Naive thymus-derived CD8-positive, alpha-beta T cell (primary cell): ENCODE measurements around the gene LCNL1. TPM values are rescaled to one million over a fixed set of nuclear protein-coding genes. Genes with fewer than 3 reads are reported as not detected.
A peak's percentile ranks its signal among the peaks of the same experiment; 100 is the strongest.

Experiments used
- ATAC-seq, 2 donors: fragments of 150-1000 bp; cut with Tn5 transposase in 1 of 2; sonication (Bioruptor Pico), chemical (Tn5 transposase) in 1 of 2; 1 replicate in 1 of 2; 2 replicates in 1 of 2; pipeline ENCODE4 v1.10.0; 2021; ENCODE audit warnings: mild to moderate bottlenecking in 2 of 2, moderate library complexity in 2 of 2
- POLR2A ChIA-PET: fragments of 350-600 bp; sonication (Branson Sonifier 250); formaldehyde crosslinking; loops from one replicate; lab custom pipeline; 2021; ENCODE audit warnings: antibody characterized with exemption; lab: Charles Lee
- DNase-seq, 10 donors: peaks; one replicate each; pipeline versions ENCODE4 v3.0.0 to v3.0.0-alpha.2; 2020 to 2022
- H3K27ac Mint-ChIP-seq, 10 donors: one replicate each; pipeline ENCODE4 v1.8.0; 2020 to 2022; ENCODE audit warnings: mild to moderate bottlenecking in 10 of 10, mixed read lengths in 10 of 10, moderate library complexity in 4 of 10, inconsistent platforms in 1 of 10
- H3K27me3 Mint-ChIP-seq, 5 donors: one replicate each; pipeline ENCODE4 v1.8.0; 2021 to 2022; ENCODE audit warnings: mixed read lengths in 5 of 5
- H3K36me3 Mint-ChIP-seq, 3 donors: one replicate each; pipeline ENCODE4 v1.8.0; 2020 to 2022; ENCODE audit warnings: mixed read lengths in 3 of 3, mild to moderate bottlenecking in 2 of 3, inconsistent platforms in 1 of 3
- H3K4me1 Mint-ChIP-seq, 4 donors: one replicate each; pipeline ENCODE4 v1.8.0; 2021 to 2022; ENCODE audit warnings: mixed read lengths in 4 of 4
- H3K4me3 Mint-ChIP-seq, 10 donors: one replicate each; pipeline ENCODE4 v1.8.0; 2020 to 2022; ENCODE audit warnings: mild to moderate bottlenecking in 10 of 10, mixed read lengths in 10 of 10, moderate library complexity in 6 of 10, inconsistent platforms in 1 of 10
- H3K9me3 Mint-ChIP-seq, 9 donors: one replicate each; pipeline ENCODE4 v1.8.0; 2020 to 2022; ENCODE audit warnings: mixed read lengths in 9 of 9, mild to moderate bottlenecking in 3 of 9, inconsistent platforms in 1 of 9, moderate library complexity in 1 of 9
- polyA plus RNA-seq, 3 donors: library from polyadenylated mRNA; unstranded; fragments of 300-500 nt; fragmentation: Illumina TruSeq; gene quantifications; one replicate each; pipeline ENCODE4 v1.2.3, GENCODE V29; 2021
- total RNA-seq, 8 experiments: library from RNA in 2 of 8; stranded (reverse) in 2 of 8; gene quantifications; one replicate each; pipeline ENCODE4 v1.2.3 and lab custom pipeline; 2021 to 2026

Gene LCNL1
- total and polyA plus RNA-seq, 5 experiments from 2014 or later = 0.44 to 0.74 TPM; not detected in 3

DNA sequence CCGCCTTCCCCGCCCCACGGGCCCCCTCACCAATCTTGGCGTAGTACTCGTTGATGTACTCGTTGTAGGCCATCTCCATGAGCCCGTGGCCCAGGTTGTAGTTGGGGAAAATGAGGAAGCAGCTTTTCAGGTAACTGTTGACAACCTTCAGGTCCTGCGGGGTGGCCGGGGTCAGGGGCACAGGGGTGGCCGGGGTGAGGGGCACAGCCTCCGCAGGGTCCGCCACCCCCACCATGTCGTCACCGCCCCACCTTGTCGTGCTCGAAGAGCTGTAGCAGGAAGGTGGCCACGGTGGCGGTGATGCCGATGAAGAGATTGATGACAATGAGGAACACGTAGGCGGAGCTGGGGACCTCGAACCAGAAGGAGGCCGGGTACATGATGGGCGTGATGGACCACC lies 28.4 kb downstream of the LCNL1 start:
- no peaks in the 10 kb centered on the region for H3K9me3 Mint-ChIP-seq
- peaks cover 0 to 1% (median under 1%) of the 10 kb centered on the region in 4 donors for H3K4me1 Mint-ChIP-seq
- POLR2A ChIA-PET = no interaction called here
- ATAC-seq (no peak), DNase-seq (no peak)
- H3K36me3 Mint-ChIP-seq = peaks cover 0 to 16% (median 0%) of the 10 kb centered on the region in 3 donors
- H3K4me3 Mint-ChIP-seq = no peak overlapping the region
- no peak overlapping the region for H3K27ac Mint-ChIP-seq
- H3K27me3 Mint-ChIP-seq = no peaks in the 10 kb centered on the region

DNA sequence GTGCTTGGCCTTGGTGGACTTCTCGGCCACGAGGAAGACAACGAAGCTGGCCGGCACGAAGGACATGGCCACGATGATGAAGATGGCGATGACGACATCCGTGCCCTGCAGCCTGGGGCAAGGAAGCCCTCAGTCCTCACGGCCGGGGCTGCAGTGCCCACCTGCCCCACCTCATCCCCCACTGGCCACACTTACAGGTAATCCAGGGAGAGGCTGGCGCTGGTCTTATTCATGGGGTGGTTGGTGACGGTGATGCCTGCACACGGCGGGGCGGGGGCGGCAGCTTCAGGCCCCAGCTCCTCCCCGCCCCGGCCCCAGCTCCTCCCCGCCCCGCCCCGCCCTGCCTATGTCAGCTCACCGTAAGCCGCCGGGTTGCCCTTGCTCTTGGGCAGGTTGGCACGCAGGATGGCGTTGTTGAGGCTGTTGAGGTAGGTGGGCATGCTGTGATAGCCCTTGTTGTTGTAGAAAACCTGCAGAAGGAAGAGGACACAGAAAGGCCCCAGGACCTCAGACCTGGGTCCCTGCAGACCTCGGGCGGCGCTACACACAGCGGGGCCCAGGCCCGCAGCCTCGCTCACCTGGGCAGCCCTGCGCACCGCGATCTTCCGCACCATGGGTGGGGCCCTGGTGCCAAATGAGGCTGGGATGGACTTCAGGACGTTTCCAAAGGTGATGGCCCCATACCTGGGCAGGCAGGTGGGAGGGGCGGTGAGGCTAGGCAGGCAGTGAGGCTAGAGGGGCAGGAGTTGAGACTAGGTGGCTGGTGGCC lies 29.3 kb downstream of the LCNL1 start:
- no peaks in the 10 kb centered on the region for H3K27me3 Mint-ChIP-seq
- no peak for DNase-seq
- no peak overlapping the region for H3K27ac Mint-ChIP-seq
- H3K4me1 Mint-ChIP-seq = no peaks in the 10 kb centered on the region
- no peaks in the 10 kb centered on the region for H3K9me3 Mint-ChIP-seq
- no peak overlapping the region for H3K4me3 Mint-ChIP-seq
- POLR2A ChIA-PET = no interaction called here
- no peak for ATAC-seq
- peaks cover 0 to 20% (median 0%) of the 10 kb centered on the region in 3 donors for H3K36me3 Mint-ChIP-seq

DNA sequence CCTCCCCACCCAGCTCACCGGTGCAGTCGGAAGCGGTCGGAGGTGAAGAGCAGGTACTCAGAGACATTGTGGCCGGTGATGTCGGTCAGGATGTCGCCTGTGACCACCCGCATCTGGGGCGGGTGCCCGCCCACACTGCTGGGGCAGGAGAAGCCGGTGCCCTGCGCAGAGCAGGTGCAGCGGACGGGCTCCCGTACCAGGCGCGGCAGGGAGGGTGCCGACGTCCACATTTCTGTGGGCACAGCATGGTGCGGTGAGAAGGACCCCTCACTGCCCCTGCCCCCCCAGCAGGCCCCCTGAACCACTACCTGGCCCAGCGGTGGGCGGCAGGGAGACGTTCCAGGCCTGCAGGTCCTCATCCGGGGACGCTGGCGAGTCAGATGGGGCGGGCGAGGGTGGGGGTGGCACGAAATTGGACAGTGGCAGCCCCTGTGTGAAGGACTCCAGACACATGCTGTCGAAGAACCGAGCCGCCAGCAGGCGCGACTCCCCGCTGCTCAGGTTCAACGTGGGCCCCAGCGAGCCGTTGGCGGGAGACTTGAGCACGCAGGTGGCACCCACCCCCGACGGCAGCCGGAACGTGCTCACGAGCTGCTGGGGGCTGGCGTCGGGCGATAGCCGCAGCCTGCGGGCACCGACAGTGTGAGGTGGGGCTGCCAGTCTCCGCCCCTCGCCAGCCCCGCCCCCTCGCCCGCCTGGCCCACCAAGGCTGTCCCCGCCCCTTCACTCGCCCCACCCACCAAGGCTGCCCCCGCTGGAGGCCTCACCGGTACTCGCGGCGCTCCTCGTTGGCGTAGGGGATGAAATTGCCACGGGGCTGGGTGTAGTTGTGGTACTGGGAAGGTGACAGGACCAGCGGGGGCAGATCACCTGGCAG lies 30.1 kb downstream of the LCNL1 start:
- no peak for ATAC-seq
- POLR2A ChIA-PET = no interaction called here
- Mint-ChIP-seq H3K27ac (no peak overlapping the region), H3K4me3 (no peak overlapping the region), H3K36me3 (peaks cover 0 to 20% (median 0%) of the 10 kb centered on the region in 3 donors), H3K9me3 (no peaks in the 10 kb centered on the region), H3K4me1 (no peaks in the 10 kb centered on the region), H3K27me3 (no peaks in the 10 kb centered on the region)
- DNase-seq = no peak

DNA sequence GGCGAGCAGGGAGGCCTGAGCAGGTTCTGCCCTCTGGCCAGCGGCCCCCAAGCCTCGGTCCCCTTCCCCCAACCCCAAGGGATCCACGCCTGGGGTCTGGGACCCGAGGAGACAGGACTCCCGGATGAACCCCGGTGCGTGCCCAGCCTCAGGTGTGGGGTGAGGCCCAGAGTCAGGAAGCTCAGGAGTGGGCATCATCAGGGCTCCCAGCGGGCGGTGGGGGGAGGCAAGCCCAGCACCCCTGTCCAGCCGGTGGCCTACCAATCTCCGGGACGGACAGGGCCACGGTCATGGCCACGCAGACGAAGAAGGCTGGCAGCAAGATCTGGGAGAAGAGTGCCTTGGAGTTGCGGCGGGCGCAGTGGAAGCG lies 30.8 kb downstream of the LCNL1 start:
- Mint-ChIP-seq H3K4me1 (peaks cover 0 to under 1% (median 0%) of the 10 kb centered on the region in 4 donors), H3K9me3 (no peaks in the 10 kb centered on the region), H3K27ac (no peak overlapping the region), H3K4me3 (no peak overlapping the region), H3K27me3 (no peaks in the 10 kb centered on the region), H3K36me3 (peaks cover 0 to 23% (median 0%) of the 10 kb centered on the region in 3 donors)
- ATAC-seq (no peak), DNase-seq (no peak)
- POLR2A ChIA-PET = interaction anchor here (1.8 kb wide), 1 partner anchor 11 kb away, joined by 7 read pairs; no protein-coding TSS in a partner anchor

DNA sequence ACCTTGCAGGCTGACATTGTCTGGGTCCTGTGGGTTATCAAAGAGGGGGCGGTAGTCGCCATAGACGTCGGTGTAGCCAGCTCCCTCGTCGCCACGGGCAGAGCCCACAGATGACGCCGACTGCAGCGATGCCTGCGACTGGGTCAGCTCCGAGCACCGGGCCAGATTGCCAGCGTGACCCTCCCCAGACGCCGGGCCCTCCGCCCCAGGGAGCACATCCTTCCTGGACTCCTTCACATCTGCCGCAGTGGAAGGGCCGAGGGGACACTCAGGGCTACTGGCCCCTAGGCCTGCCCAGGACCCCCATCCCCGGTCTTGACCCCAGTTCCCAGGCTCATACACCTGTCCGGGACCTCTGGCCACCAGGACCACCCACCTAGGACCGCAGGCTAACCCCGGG lies 31.4 kb downstream of the LCNL1 start:
- Mint-ChIP-seq H3K36me3 (peaks cover 0 to 23% (median 0%) of the 10 kb centered on the region in 3 donors), H3K27ac (peak overlapping the region in 1 of 10 donors; percentile 40), H3K9me3 (no peaks in the 10 kb centered on the region), H3K27me3 (no peaks in the 10 kb centered on the region), H3K4me3 (no peak overlapping the region), H3K4me1 (peaks cover 0 to 2% (median 0%) of the 10 kb centered on the region in 4 donors)
- POLR2A ChIA-PET = interaction anchor here (0.6 to 1.8 kb wide), 2 partner anchors 11 to 332 kb away, joined by 4 to 7 read pairs; no protein-coding TSS in a partner anchor
- ATAC-seq = no peak
- no peak for DNase-seq

DNA sequence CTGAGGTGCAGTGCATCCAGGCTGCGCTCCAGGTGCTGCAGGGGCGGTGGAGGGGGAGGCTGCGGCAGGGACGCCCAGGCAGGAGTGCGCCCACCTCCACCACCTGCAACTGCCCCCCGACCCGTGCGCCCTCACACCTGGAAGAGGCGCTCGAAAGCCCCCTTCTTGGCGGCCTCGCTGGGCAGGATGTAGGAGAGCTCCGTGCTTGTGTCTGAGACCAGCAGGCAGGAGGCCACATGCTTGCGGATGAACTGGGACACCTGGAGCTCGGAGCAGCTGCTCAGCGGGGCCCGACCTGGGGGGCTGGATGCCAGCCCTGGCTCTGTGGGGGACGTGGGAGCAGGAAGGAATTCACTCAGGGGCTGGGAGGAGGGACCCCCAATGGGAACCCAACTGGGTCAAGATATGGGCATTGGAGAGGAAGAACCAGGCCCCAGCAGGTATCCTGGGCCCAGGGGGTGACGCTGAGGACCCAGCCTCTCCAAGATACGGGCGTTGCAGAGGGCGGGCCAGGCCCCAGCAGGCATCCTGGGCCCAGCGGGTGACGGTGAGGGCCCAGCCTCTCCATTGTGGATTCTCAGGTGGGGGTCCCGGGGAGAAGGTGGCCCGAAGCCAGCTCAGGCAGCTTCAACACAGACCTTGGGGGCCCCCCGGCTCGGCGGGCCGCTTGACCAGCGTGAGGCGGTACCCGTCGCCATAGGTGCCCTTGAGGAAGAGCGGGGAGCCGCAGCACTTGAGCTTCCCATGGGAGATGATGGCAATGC lies 32.2 kb downstream of the LCNL1 start:
- Mint-ChIP-seq H3K36me3 (peaks cover 0 to 19% (median 0%) of the 10 kb centered on the region in 3 donors), H3K4me1 (peaks cover 0 to 5% (median 2%) of the 10 kb centered on the region in 4 donors), H3K27ac (no peak overlapping the region), H3K27me3 (no peaks in the 10 kb centered on the region), H3K9me3 (no peaks in the 10 kb centered on the region), H3K4me3 (no peak overlapping the region)
- POLR2A ChIA-PET = interaction anchor here (0.6 to 1.8 kb wide), 2 partner anchors 10 to 331 kb away, joined by 4 to 7 read pairs; no protein-coding TSS in a partner anchor
- DNase-seq = no peak
- ATAC-seq = no peak

DNA sequence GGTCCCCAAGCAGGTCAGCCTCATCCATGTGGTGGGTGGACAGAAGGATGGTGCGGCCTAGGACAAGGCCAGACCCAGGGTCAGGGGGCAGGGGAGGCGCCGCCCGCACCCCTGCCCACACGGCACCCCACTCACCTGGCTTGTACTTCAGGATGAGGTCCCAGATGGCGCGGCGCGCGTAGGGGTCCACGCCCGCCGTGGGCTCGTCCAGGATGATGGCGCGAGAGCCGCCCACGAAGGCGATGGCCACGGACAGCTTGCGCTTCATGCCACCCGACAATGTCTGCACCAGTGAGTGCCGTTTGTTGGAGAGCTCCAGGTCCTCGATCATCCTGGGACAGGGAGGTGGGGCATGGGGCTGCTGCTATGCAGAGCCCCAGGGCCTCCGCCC lies 32.7 kb downstream of the LCNL1 start:
- Mint-ChIP-seq H3K27me3 (no peaks in the 10 kb centered on the region), H3K27ac (no peak overlapping the region), H3K36me3 (peaks cover 0 to 21% (median 0%) of the 10 kb centered on the region in 3 donors), H3K4me3 (no peak overlapping the region), H3K4me1 (peaks cover 0 to 6% (median 2%) of the 10 kb centered on the region in 4 donors), H3K9me3 (no peaks in the 10 kb centered on the region)
- DNase-seq (no peak), ATAC-seq (no peak)
- POLR2A ChIA-PET = interaction anchor here (1.8 kb wide), 1 partner anchor 9 kb away, joined by 7 read pairs; no protein-coding TSS in a partner anchor

DNA sequence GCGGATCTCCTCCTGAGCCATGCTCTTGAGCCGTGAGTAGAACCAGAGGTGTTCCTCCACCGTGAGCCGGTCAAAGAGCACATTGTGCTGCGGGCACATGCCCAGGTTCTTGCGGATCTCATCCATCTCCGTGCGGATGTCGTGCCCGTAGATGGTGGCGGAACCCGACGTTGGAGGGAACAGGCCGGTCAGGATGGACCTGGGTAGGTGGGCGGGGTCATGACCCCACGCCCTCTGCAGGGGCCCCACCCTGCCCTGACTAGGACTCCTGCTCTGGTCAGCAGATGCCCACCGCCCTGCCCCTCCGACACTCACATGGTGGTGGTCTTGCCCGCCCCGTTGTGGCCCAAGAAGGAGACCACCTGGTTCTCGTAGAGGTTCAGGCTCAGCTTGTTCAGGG lies 33.2 kb downstream of the LCNL1 start:
- Mint-ChIP-seq H3K27ac (no peak overlapping the region), H3K36me3 (peaks cover 0 to 21% (median 0%) of the 10 kb centered on the region in 3 donors), H3K4me1 (peaks cover 0 to 6% (median 2%) of the 10 kb centered on the region in 4 donors), H3K9me3 (no peaks in the 10 kb centered on the region), H3K4me3 (no peak overlapping the region), H3K27me3 (no peaks in the 10 kb centered on the region)
- DNase-seq (no peak), ATAC-seq (no peak)
- POLR2A ChIA-PET = no interaction called here

DNA sequence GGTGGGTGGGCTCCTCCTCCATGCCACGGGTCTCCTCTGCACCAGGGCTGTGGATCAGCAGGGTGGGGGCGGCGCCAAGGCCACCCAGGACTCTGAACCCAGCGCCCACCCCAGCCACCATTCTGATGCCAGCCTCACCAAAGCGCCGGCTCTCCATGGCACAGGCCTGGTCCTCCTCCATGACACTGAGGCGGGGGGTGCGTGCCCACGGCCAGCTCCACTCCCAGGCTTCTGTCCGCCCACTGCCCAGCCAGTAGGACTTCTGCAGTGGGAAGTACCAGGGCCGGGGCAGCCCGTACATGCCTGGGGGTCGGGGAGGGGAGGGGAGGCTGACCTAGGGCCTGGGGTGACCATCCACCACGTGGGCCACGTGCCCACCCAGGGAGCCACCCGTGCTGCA lies 33.6 kb downstream of the LCNL1 start:
- H3K36me3 Mint-ChIP-seq = peaks cover 0 to 16% (median 0%) of the 10 kb centered on the region in 3 donors
- DNase-seq (no peak), ATAC-seq (no peak)
- H3K27ac Mint-ChIP-seq = peak overlapping the region in 1 of 10 donors; percentile 5
- peaks cover 0 to 6% (median 2%) of the 10 kb centered on the region in 4 donors for H3K4me1 Mint-ChIP-seq
- H3K4me3 Mint-ChIP-seq = no peak overlapping the region
- no peaks in the 10 kb centered on the region for H3K27me3 Mint-ChIP-seq
- POLR2A ChIA-PET = no interaction called here
- H3K9me3 Mint-ChIP-seq = no peaks in the 10 kb centered on the region

DNA sequence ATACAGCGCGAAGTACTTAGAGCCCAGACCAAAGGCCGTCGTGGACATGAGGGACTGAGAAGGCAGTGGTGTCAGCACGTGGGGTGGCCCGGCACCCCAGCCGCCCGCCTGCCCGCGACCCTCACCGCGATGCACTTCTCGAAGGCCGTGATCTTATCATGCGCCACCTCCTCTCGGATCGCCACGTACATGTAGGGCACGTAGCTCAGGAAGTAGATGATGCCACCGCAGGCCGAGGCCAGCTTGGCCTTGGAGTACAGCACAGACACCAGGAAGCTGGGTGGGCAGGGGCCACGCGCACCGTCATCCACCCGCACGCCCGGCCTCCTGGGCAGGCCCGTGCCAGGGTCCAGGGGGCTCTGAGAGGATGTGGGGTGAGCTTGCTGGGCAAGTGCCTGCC lies 34.3 kb downstream of the LCNL1 start:
- Mint-ChIP-seq H3K36me3 (peaks cover 0 to 15% (median 0%) of the 10 kb centered on the region in 3 donors), H3K27me3 (no peaks in the 10 kb centered on the region), H3K27ac (no peak overlapping the region)

DNA sequence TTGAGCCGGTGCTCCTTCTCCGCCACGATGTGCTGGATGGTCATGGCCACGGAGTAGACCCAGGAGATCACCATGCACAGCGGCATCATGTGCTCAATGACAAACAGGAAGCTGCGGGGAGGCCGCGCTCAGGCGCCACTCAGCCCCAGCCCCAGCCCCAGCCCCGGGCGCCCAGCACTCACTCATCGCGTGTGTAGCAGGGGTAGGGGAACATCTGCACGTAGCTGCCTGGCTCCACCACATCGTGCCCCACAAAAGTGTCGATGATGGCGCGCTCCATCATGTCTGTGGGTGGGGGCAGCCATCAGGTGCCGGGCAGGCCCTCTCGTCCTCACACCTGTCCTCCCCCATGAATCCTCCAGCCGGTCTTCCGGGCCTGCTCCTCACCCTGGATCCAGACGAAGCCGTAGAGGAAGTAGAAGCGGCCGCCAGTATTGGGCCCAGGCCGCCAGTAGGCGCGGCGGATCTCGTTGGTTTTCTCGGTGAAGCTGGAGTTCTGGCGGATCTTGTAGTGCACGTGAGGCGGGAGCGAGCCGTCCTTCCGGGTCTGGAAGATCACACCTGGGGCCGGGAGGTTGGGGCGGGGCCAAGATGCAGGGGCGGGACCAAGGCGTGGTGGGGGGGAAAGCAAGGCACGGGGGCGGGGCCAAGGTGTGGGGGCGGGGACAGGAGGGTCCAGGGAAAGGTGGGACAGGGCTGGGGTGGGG lies 35.2 kb downstream of the LCNL1 start:
- ATAC-seq (no peak), DNase-seq (no peak)
- H3K27me3 Mint-ChIP-seq = no peaks in the 10 kb centered on the region
- POLR2A ChIA-PET = no interaction called here
- H3K27ac Mint-ChIP-seq = no peak overlapping the region
- H3K9me3 Mint-ChIP-seq = no peaks in the 10 kb centered on the region
- H3K36me3 Mint-ChIP-seq = peaks cover 0 to 11% (median 0%) of the 10 kb centered on the region in 3 donors
- no peak overlapping the region for H3K4me3 Mint-ChIP-seq
- H3K4me1 Mint-ChIP-seq = peaks cover 0 to 12% (median 3%) of the 10 kb centered on the region in 4 donors

More for the DNA sequence above, 34.3 kb downstream of the LCNL1 start:
- Mint-ChIP-seq H3K9me3 (no peaks in the 10 kb centered on the region), H3K4me1 (peaks cover 0 to 9% (median 2%) of the 10 kb centered on the region in 4 donors), H3K4me3 (no peak overlapping the region)
- DNase-seq (no peak), ATAC-seq (no peak)
- POLR2A ChIA-PET = no interaction called here
